ENCODE results near the gene PPP2R2C.

The PPP2R2C gene

GRCh38 chr4:6427439-6428090 is 44.8 kb downstream of the PPP2R2C start:
- no peak for DNase-seq (ENCODE audit: extremely low read depth, low read depth)
- TF ChIP-seq CTCF (IDR thresholded peaks at IDR 0.05; ENCODE audit: low read depth, low read length, missing control alignments) = no peak

GRCh38 chr4:6426571-6427438 is 45.6 kb downstream of the PPP2R2C start:
- DNase-seq (ENCODE audit: extremely low read depth, low read depth) = no peak
- TF ChIP-seq CTCF (IDR thresholded peaks at IDR 0.05; ENCODE audit: low read depth, low read length, missing control alignments) = no peak
- no peak overlapping the region for H3K4me3 ChIP-seq (replicated peaks; ENCODE audit: low read depth, low read length)

More at GRCh38 chr4:6427439-6428090, 44.8 kb downstream of the PPP2R2C start:
- no peak overlapping the region for H3K4me3 ChIP-seq (replicated peaks; ENCODE audit: low read depth, low read length)

- TF ChIP-seq CTCF (IDR thresholded peaks at IDR 0.05; ENCODE audit: low read depth, low read length, missing control alignments) = no peak
- H3K4me3 ChIP-seq (replicated peaks; ENCODE audit: low read depth, low read length) = no peak overlapping the region
These were observed 46.5 kb downstream of the PPP2R2C start for GRCh38 chr4:6425911-6426310.

GRCh38 chr4:6425336-6425735 is 47.1 kb downstream of the PPP2R2C start:
- no peak for DNase-seq (ENCODE audit: extremely low read depth, low read depth)
- no peak for TF ChIP-seq CTCF (IDR thresholded peaks at IDR 0.05; ENCODE audit: low read depth, low read length, missing control alignments)
- no peak overlapping the region for H3K4me3 ChIP-seq (replicated peaks; ENCODE audit: low read depth, low read length)

More at GRCh38 chr4:6425911-6426310, 46.5 kb downstream of the PPP2R2C start:
- DNase-seq (ENCODE audit: extremely low read depth, low read depth) = no peak

- DNase-seq (ENCODE audit: extremely low read depth, low read depth) = no peak
- no peak overlapping the region for H3K4me3 ChIP-seq (replicated peaks; ENCODE audit: low read depth, low read length)
- TF ChIP-seq CTCF (IDR thresholded peaks at IDR 0.05; ENCODE audit: low read depth, low read length, missing control alignments) = no peak
These were observed 48.0 kb downstream of the PPP2R2C start for GRCh38 chr4:6424425-6424824.

GRCh38 chr4:6423575-6423974 is 48.8 kb downstream of the PPP2R2C start:
- DNase-seq (ENCODE audit: extremely low read depth, low read depth) = no peak
- H3K4me3 ChIP-seq (replicated peaks; ENCODE audit: low read depth, low read length) = no peak overlapping the region
- no peak for TF ChIP-seq CTCF (IDR thresholded peaks at IDR 0.05; ENCODE audit: low read depth, low read length, missing control alignments)
